Measurements from ENCODE around the gene HOXB1.

GRCh38 chr17:48551214-48551555 is 20.4 kb upstream of the HOXB1 start:
- TF ChIP-seq EZH2 (IDR thresholded peaks at IDR 0.05; ENCODE audit: insufficient read depth, poor library complexity, severe bottlenecking) (no peak), EZH2phosphoT487 (IDR thresholded peaks at IDR 0.05; ENCODE audit: insufficient read depth, low read depth) (no peak)
